ENCODE results near the gene FBXW5.

Gene FBXW5

GRCh38 chr9:136961279-136962065, 16.9 kb upstream of the FBXW5 start:
- DNase-seq, result no peak

GRCh38 chr9:136960938-136961275, 16.4 kb upstream of the FBXW5 start:
- no peak for DNase-seq

GRCh38 chr9:136960212-136960937, 15.8 kb upstream of the FBXW5 start:
- no peak for DNase-seq

- no peak for DNase-seq
Observed at GRCh38 chr9:136958898-136959850, 14.6 kb upstream of the FBXW5 start.

DNA sequence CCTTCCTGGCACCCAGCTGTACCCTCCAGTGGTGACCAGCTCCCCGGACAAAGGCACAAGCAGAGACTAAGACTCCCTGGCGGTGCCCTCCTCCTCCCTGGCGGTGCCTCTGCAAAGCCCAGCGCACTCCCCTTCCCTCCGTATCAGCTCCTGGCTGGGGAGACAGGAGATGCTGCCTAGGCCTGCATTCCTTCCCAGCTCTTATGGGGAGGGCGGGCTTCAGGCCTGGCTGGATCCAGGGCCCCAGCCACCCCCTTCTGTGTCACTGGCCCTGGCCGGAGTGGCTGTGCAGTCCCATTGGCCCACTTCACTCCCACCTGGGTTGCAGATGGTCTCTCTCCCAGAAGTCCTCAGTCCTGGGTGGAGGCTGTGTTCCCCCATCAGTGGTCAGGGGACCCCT, 13.9 kb upstream of the FBXW5 start:
- DNase-seq, result no peak

GRCh38 chr9:136957901-136958300, 13.4 kb upstream of the FBXW5 start:
- no peak for DNase-seq

DNA sequence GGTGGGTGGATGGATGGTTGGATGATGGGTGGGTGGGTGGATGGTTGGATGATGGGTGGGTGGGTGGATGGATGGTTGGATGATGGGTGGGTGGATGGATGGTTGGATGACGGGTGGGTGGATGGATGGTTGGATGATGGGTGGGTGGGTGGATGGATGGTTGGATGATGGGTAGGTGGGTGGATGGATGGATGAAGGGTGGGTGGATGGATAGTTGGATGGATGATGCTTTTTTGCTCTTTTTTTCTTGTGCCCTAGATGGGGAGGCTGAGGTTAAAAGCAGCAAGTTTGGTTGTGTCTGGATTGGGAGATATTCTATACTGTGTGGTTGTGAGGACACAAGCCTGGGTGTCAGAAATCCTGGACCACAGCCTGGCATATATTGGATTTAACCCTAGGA, 12.9 kb upstream of the FBXW5 start:
- DNase-seq, result no peak

DNA sequence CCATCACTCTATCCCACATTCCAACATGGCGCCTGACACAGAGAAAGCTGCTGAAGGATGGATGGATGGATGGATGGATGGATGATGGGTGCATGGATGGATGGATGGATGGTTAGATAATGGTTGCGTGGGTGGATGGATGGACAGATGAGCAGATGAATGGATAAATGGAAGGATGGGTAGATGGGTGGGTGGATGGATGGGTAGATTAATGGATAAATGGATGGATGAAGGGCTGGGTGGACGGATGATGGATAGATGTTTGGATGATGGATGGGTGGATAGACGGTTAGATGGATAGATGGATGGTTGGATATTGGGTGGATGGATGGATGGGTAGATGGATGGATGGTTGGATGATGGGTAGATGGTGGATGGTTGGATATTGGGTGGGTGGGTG, 12.1 kb upstream of the FBXW5 start:
- DNase-seq, result no peak

- DNase-seq, result no peak
Observed at GRCh38 chr9:136955943-136956335, 11.4 kb upstream of the FBXW5 start.

DNA sequence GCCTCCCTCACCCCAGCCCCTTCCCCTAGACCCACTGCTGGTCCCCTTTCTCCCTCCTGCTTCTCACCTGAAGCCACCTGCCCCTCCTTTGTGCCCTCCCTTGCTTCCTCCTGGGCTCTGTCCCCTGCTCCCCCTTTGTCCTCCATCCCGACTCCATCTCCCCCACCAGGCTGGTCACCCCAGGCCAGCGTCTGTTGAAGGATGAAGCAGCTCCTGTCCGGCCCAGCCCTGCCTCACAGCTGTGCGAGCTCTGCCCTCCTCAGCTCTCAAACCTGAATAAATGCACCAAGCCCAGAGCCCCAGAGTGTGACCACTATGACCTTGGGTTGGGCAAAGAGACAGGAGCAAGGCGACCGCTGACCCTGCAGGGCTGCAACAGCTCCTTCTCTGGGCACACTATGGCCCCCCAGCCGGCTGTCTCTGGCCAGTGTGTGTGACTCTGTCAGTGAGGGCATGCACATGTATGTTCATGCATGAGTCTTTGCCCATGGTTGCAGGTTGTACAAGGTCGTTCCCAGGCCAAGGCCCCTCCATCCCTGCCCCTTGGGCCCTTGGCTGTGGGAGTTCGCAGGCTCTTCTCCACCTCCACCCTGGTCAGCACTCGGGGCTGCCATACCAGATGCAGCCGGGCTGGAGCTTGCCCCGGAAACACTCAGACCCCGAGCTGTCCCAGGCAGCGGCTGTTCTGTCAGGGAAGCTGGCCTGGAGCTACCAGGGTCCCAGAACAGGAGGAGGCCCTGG, 10.8 kb upstream of the FBXW5 start:
- DNase-seq, result no peak

DNA sequence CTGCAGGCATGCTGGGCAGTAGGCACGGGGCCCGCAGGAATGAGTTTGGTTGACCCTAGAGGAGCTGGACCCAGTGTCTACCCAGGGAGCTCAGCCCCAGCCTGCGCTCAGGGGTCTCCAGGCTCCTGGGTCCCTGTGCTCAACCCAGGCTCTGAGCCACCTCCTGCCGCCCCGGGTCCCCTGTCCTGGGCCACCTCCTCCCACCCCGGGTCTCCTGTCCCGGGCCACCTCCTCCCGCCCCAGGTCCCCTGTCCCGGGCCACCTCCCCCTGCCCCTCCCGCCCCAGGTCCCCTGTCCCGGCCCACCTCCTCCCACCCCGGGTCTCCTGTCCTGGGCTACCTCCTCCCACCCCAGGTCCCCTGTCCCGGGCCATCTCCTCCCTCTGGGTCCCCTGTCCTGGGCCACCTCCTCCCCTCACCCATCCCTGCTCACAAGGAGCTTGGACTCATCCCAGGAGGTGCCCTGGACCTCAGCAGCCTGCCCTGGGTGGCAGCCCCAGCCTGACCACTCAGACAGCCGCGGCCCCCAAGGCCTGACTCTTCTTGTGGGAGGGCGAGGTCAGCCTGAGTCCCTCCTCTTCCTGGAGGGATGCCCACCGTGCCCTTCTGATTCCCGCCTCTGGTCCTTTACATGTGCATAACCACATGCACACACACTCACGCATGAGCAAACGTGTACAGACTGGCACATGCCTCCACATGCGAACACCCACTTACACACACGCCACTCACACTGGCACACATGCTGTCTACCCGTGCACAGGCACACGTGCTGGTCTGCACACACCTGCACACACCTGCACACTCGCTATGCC, 9.9 kb upstream of the FBXW5 start:
- no peak for DNase-seq

GRCh38 chr9:136953771-136954269, 9.3 kb upstream of the FBXW5 start:
- DNase-seq, result no peak

DNA sequence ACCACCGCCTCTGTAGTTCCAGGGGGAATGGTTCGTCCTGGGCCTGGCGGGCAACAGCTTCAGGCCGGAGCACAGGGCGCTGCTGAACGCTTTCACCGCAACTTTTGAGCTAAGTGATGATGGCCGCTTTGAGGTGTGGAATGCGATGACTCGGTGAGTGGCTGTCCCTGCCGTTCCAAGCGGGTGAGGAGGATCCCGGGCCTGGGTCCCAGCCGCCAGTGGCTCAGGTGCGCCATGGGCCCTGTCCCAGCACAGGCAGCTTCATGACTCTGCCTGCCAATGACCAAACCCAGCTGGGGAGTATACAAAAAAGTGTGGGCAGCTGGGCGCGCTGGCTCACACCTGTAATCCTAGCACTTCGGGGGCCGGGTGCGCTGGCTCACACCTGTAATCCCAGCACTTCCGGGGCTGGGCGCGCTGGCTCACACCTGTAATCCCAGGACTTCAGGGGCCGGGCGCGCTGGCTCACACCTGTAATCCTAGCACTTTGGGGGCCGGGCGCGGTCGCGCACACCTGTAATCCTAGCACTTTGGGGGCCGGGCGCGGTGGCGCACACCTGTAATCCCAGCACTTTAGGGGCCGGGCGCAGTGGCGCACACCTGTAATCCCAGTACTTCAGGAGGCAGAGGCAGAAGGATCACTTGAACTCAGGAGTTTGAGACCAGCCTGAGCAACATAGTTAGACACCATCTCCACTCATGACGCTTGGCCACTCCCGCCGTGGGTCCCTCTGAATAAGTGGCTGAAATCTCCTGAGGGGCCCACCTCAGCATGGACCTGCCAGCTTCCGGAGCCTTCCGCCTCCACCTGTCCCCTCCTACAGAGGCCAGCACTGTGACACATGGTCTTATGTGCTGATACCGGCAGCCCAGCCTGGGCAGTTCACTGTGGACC, 8.6 kb upstream of the FBXW5 start:
- DNase-seq, result no peak

GRCh38 chr9:136952321-136952850, 7.8 kb upstream of the FBXW5 start:
- DNase-seq, result no peak

GRCh38 chr9:136951541-136952320, 7.2 kb upstream of the FBXW5 start, which contains the start of gene LCN12:
TSS of gene LCN12 (plus strand) at chr9:136952273. CDS start at chr9:136952328, 55 bp downstream.
- DNase-seq, result no peak

DNA sequence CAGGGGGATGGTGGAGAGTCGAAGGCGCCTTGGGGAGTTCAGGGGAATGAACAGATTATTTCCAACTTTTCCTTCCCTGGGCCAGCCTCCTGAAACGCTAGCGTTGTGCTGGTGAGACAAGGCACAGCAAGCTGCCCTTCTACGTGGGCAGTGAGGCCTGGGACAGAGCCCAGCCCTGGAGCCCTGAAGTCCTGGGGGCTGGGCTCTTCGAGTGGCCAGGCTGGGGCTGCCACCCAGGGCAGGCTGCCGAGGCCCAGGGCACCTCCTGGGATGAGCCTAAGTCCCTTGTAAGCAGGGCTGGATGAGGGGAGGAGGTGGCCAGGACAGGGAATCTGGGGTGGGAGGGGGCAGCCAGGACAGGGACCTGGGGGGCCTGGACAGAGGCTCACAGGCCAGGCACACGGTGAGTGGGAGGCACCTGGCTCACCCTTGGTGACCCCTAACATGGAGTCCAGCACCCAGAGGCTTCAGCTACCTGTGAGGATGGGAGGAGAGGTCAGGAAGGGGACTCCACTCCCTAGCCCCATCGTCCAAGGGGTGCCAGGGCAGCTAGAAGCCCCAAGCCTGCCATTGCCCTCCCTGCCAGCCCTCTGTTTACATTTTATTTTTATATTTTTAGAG, 6.2 kb upstream of the FBXW5 start:
- no peak for DNase-seq

GRCh38 chr9:136949817-136950655, 5.5 kb upstream of the FBXW5 start:
- DNase-seq, result peak; percentile 96
